LNCAP (cell line): ENCODE results near the gene ATP2B2.

ENCODE experiments used
- CTCF ChIP-seq: fragments of 450-650 bp; IDR thresholded peaks from 2 replicates; pipeline ENCODE4 v1.5.1; 2017; ENCODE audit warnings: mild to moderate bottlenecking

ATP2B2 gene

GRCh38 chr3:10444511-10444910 lies 60.9 kb downstream of the ATP2B2 start:
- TF ChIP-seq CTCF, result no peak

DNA sequence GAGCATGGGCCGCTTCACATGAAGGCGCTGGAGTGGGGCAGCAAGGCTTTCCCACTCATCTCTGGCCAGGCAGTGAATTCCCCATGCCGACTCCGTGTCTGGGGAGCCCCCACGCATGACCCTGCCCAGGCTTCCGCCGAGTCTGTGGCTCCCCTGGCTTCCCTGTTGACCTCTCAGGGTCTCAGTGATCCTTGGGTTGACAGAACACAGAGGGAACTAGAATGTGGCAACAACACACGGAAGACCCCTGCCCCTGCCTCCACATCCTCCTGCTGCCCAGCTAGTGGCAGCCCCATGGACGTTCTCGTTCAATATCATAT lies 61.3 kb downstream of the ATP2B2 start:
- no peak for TF ChIP-seq CTCF

DNA sequence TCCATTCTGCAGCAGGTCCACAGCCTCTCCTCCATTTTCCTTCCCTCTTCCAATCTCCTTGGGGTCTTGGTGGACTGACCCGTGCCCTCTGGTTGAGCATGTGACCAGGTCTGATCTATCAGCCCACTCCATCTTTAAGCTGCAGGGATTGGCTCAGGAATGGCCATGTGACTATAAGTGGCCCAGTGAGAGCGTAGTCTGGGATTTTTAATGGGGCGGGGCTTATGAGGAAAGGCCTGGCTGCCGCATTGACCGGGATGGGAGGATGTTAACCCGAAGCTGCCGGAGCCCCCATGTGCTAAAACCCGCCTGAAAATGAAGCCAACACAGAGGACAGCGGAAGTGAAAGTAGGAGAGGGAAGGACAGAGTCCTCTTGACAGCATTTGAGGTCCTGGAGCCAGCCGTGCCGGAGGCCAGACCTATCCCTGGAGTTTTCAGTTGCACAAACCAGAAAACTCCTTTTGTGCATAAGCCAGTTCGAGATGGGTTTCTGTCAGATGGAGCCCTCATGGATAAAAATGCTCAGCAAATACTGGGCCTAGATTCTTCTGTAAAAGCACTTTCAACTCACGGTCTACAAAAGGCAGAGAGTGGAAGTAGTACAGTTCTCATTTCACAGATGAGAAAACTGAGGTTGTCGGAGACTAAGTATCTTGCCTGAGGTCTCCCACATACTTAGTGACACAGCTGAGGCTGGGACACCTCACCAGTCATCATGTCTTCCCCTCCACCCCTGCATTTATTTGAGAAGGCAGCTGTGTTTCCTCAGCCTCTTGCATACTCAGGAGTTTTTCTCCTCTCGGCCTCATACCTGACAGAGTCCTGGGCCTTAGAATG lies 61.9 kb downstream of the ATP2B2 start:
- TF ChIP-seq CTCF, result no peak

- TF ChIP-seq CTCF, result no peak
Measured at GRCh38 chr3:10442151-10442795, 63.1 kb downstream of the ATP2B2 start.

- no peak for TF ChIP-seq CTCF
Measured at GRCh38 chr3:10440684-10441083, 64.7 kb downstream of the ATP2B2 start.

GRCh38 chr3:10438902-10439610 lies 66.3 kb downstream of the ATP2B2 start:
- no peak for TF ChIP-seq CTCF

DNA sequence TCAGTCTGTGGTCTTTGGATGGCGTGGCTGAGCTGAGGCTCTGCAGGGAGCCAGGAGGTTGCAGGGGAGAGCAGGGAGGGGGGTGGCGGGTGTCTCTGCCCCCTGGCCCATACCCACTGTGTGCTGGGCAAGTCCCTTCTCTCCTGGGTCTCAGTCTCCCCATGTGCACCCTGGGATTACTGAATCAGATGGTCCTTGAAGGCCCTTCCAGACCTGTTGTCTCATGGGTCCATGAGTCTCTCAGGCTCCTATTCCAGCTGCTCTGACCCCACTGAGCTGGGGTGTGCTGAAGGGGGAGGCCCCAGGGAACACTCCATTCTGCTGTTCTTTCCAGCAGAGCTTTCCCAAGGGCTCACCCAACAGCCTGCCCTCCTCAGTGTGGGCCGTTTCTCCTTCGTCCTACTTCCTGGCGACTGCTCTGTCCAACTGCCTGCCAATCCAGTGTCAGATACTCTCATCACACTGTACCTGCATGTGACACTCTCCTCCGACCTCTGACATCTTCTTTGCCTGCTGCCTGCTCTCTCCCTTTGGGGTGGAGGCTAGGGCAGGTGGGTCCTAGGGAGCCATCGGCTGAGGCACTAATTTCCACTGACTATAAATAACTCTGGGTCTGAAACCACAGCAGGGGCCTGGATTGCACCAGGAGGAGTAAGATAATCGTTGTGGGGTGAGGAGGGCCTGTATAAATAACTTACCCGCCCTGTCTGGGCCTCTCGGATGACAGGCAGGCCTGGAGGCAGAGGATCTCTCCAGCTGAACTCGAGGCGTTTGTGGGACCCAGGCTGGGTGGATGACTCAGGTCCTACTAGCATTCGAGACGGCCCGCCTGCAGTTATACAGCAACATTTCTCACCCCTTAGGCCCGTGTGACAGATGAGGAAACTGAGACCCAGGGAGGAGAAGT lies 67.1 kb downstream of the ATP2B2 start:
- TF ChIP-seq CTCF, result no peak
